ENCODE results near the gene HDLBP. TPM values are rescaled to one million over a fixed set of nuclear protein-coding genes. Genes with fewer than 3 reads are reported as not detected.

Gene HDLBP
- total RNA-seq, 1 experiment from 2014 or later = 497 TPM

- DNase-seq (ENCODE audit: low read depth) = no peak
These were observed 6.5 kb downstream of the HDLBP start for GRCh38 chr2:241308832-241309500.

GRCh38 chr2:241308267-241308666 is 7.2 kb downstream of the HDLBP start:
- no peak for DNase-seq (ENCODE audit: low read depth)

- DNase-seq (ENCODE audit: low read depth) = no peak
These were observed 8.4 kb downstream of the HDLBP start for GRCh38 chr2:241307055-241307454.

- DNase-seq (ENCODE audit: low read depth) = no peak
These were observed 11.3 kb downstream of the HDLBP start for GRCh38 chr2:241304039-241304670.

GRCh38 chr2:241302759-241303651 is 12.5 kb downstream of the HDLBP start:
- no peak for DNase-seq (ENCODE audit: low read depth)

GRCh38 chr2:241302083-241302482 is 13.4 kb downstream of the HDLBP start:
- DNase-seq (ENCODE audit: low read depth) = no peak

GRCh38 chr2:241300000-241300399 is 15.5 kb downstream of the HDLBP start:
- no peak for DNase-seq (ENCODE audit: low read depth)

GRCh38 chr2:241298673-241299072 is 16.8 kb downstream of the HDLBP start:
- DNase-seq (ENCODE audit: low read depth) = no peak

GRCh38 chr2:241296767-241297166 is 18.7 kb downstream of the HDLBP start:
- DNase-seq (ENCODE audit: low read depth) = no peak

- no peak for DNase-seq (ENCODE audit: low read depth)
These were observed 20.0 kb downstream of the HDLBP start for GRCh38 chr2:241295326-241296095.

- DNase-seq (ENCODE audit: low read depth) = peak; percentile 73
These were observed 22.1 kb downstream of the HDLBP start for GRCh38 chr2:241293378-241293797.

- DNase-seq (ENCODE audit: low read depth) = no peak
These were observed 23.5 kb downstream of the HDLBP start for GRCh38 chr2:241291977-241292376.

- no peak for DNase-seq (ENCODE audit: low read depth)
These were observed 24.3 kb downstream of the HDLBP start for GRCh38 chr2:241291153-241291552.

GRCh38 chr2:241289597-241289996 is 25.9 kb downstream of the HDLBP start:
- no peak for DNase-seq (ENCODE audit: low read depth)

- no peak for DNase-seq (ENCODE audit: low read depth)
These were observed 26.4 kb downstream of the HDLBP start for GRCh38 chr2:241289053-241289452.

GRCh38 chr2:241288324-241288888 is 27.1 kb downstream of the HDLBP start:
- no peak for DNase-seq (ENCODE audit: low read depth)

GRCh38 chr2:241286348-241287090 is 29.0 kb downstream of the HDLBP start:
- DNase-seq (ENCODE audit: low read depth) = no peak

GRCh38 chr2:241285596-241285995 is 29.9 kb downstream of the HDLBP start:
- no peak for DNase-seq (ENCODE audit: low read depth)

- DNase-seq (ENCODE audit: low read depth) = no peak
These were observed 32.9 kb downstream of the HDLBP start for GRCh38 chr2:241282555-241282954.

GRCh38 chr2:241280291-241280690 is 35.2 kb downstream of the HDLBP start:
- no peak for DNase-seq (ENCODE audit: low read depth)

Data from HT1080 (cell line).